ENCODE data around the gene KAT5.
"Not testable (repeated sequence)": the region's sequence is repeated elsewhere in the genome, so short reads cannot be mapped to it uniquely, and the experiment has no call there.

KAT5 gene

GRCh38 chr11:65710421-65710820 lies 1.6 kb upstream of the KAT5 start:
- DNase-seq = no peak

DNA sequence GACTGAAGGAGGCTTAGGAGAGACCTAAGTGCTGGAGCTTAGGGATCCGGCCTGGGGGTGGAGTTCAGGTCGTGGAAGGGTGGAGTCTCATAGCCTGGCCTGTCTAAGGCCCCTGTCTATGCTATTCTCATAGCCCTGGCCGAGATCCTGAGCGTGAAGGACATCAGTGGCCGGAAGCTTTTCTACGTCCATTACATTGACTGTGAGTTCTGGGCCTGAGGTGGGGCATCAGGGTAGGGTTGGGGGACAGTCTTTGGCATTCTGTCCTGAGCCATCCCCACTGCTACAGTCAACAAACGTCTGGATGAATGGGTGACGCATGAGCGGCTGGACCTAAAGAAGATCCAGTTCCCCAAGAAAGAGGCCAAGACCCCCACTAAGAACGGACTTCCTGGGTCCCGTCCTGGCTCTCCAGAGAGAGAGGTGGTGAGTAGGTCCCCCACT lies 603 bp downstream of the KAT5 start:
- no peak for DNase-seq

DNA sequence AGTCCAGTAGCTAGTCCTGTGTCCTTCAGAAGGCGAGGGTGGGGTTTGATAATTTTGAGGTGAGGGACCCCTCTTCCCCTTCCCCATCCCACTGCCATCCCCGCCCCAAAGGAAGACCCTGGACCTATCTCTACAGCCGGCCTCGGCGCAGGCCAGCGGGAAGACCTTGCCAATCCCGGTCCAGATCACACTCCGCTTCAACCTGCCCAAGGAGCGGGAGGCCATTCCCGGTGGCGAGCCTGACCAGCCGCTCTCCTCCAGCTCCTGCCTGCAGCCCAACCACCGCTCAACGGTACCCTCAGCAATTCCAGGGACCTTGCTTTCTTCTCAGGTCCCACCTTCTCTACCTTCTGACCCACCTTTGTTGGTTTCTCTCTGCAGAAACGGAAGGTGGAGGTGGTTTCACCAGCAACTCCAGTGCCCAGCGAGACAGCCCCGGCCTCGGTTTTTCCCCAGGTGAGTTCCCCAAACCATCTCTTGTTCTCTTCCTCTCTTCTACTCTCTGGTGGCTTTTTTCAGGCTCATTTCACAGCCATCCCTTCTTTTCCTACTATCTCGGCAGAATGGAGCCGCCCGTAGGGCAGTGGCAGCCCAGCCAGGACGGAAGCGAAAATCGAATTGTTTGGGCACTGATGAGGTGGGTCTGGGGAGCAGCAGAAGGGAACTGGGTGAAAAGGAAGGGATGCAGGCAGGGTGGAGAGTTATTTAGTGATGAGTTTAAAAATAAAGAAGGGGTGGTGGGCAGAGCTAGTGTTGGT lies 1.3 kb downstream of the KAT5 start:
- no peak for DNase-seq

DNA sequence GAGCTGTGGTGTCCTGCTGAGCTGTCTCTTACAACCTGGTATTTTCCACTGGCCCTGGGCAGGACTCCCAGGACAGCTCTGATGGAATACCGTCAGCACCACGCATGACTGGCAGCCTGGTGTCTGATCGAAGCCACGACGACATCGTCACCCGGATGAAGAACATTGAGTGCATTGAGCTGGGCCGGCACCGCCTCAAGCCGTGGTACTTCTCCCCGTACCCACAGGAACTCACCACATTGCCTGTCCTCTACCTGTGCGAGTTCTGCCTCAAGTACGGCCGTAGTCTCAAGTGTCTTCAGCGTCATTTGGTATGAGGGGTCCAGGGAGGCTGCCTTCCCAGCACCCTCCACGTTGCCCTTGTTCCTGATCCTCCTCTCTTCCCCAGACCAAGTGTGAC lies 2.4 kb downstream of the KAT5 start:
- no peak for DNase-seq

DNA sequence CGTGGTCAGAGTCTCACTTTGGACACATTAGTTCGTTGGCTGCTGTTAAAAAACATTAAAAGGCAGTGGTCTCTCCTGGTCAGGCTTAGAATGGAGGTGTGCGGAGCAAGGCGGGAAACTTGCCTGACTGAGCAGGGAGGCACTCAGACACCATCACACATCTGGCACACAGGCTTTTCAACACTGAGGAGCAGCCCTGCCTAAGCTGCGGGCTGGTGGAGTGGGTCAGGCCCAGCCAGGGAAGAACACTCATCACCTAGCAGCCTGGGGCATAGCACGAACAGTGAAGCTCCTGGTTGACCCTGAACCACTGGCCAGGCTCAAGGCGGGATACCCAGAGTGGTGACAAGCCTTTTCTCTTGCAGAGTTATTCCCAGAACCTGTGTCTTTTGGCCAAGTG lies 4.2 kb downstream of the KAT5 start:
- DNase-seq = no peak

- DNase-seq = no peak
These were observed 4.8 kb downstream of the KAT5 start for GRCh38 chr11:65716774-65717405.

GRCh38 chr11:65717906-65718305 lies 5.9 kb downstream of the KAT5 start:
- no peak for DNase-seq

- no peak for DNase-seq
These were observed 6.5 kb downstream of the KAT5 start for GRCh38 chr11:65718531-65718930.

DNA sequence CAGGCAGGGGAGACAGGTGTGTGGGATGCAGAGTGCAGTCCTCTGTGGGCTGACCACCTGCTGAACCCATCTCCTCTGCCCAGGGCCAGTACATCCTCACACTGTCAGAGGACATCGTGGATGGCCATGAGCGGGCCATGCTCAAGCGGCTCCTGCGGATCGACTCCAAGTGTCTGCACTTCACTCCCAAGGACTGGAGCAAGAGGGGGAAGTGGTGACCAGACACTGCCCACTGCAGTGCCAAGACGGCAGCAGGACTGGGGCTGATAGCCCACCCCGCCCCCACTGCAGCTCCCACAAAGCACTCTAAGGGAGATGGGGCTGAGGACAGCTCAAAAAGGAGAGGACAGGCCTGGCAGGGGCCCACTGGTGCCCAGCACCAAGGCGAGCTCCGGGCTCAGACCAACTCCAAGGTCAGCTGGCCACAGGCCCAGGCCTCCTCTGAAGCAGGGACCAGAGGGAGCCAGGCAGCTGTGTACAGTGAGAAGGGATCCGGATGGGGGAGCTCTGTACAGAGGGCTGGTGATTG lies 7.0 kb downstream of the KAT5 start:
- DNase-seq = no peak

DNA sequence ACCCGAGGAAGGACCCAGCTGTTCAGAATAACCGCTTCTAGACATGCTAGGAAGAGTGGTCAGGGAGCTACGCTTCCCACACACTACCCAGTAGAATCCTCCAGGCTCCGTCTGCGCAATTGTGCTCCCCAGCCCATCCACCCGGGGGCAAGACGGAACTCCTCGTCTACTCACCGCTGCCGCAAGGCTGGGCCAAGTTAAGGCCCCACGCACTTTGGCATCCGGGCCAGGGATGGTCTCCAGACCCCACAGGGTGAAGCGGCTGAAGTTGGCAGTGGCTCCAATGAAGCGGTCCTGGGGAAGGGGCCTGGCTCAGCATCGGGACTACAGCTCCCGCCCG lies 7.8 kb downstream of the KAT5 start:
- DNase-seq = peak in 1 of 2 donors; percentile 27

DNA sequence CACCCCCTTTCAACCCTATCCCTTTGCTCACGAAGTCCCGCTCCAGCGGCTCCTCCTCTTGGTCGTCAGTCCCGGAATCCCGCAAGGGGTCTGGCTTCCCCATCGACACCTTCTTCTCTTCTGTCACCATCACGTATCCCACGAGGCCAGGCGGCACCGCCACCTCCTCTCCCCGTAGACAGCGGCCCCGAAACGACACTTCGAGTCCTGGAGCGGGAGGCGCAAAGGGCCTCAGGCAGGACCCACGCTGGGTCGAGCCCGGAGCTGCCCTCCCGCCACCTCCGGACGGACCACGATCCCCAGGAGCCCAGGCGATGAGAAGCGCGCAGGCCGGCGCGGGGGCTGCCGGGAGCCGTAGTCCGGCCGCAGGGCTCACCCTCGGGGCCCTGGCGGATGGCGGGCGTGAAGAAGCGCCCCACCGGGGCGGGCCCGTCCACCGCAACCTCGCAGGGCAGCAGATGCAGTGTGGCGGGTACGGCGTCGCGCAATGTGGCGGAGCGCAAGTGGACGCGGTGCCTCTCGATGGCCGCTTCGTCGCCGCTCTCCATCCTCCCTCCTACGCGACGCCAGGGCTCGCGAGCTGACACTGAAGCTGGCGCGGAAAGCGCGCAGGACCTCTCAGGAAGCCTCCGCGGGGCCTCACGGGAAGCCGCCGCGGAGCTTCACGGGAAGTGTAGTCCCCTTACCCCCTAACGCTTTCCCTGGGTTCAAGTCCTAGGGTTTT lies 8.3 kb downstream of the KAT5 start, which contains the start of gene RNASEH2C:
TSS of gene RNASEH2C (minus strand) at position 588 of the 724 bp plus-strand sequence. CDS start at position 548, 40 bp downstream.
- peak; percentile 75 to 78 for DNase-seq

DNA sequence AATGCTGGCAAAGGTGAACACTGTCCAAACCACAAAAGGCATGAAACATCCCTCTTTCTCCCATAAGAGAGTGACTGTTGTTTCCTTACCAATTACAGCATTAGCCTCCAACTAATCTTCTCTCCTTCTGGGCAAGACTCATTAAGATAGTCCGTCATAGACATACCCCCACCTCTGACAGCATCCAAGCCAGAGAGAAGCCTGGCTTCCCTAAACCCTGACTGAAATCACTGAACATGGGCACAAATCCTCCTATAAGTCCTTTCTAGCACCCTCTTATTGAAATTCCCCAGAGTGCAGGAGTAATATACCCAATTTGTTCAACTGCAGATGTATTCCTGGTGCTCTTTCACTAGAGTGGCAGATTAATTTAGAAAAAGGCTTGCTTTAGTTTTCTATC lies 10.2 kb downstream of the KAT5 start:
- DNase-seq = no peak

DNA sequence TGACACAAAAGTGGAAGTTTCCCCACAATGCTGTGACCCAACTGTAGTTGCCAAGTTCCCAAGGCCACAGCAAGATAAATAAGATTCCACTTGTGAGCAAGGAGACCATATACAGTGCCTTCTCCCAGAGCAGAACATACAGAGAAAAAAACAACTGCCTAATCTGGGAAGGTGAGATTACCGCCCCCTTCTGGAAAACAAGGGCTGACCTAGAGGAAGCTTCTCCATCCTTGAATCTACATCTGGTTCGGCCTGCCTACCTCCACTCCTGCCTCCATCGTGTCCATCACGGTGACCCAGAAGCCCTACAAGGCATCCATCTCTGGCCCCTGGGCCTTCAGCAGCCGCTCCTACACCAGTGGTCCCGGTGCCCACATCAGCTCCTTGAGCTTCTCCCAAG lies 14.6 kb downstream of the KAT5 start:
- DNase-seq = no peak

- no peak for DNase-seq
These were observed 15.8 kb downstream of the KAT5 start for GRCh38 chr11:65727865-65728264.

DNA sequence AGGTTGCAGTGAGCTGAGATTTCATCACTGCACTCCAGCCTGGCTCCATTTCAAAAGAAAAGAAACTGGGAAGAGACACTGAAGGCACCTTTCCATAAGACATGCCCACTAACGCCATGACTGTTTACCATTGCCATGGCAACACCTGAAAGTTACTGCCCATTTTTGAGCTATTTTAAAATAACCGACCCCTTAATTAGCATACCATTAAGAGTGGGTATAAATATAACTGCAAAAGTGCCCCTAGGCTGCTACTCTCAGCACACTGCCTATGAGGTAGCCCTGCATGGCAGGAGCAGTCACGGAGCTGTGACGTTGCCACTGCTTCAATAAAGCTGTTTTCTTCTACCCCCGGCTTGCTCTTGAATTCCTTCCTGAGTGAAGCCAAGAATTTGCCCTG lies 18.4 kb downstream of the KAT5 start:
- no peak for DNase-seq

- DNase-seq = not testable (repeated sequence)
These were observed 23.1 kb downstream of the KAT5 start for GRCh38 chr11:65735111-65735510.

GRCh38 chr11:65736810-65737209 lies 24.8 kb downstream of the KAT5 start:
- DNase-seq = no peak

- no peak for DNase-seq
These were observed 27.0 kb downstream of the KAT5 start for GRCh38 chr11:65739022-65739421.

DNA sequence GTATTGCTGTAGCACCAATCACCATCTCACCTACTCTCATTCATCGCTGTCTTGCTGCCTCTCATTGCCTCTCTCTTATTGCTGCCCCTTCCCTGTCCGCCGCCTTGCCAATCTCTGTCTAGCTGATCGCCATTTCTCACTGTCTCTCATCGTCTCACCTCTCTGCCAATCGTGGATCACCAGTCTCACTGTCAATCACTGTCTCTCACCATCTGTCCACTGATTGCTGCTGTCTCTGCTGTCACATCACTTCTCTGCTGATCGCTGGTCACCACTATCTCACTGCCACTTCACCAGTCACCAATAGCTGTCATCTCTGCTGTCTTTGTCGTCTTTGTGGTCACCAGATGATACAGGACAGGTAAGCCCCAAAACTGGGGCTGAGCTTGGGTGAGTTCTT lies 29.1 kb downstream of the KAT5 start:
- no peak for DNase-seq

DNA sequence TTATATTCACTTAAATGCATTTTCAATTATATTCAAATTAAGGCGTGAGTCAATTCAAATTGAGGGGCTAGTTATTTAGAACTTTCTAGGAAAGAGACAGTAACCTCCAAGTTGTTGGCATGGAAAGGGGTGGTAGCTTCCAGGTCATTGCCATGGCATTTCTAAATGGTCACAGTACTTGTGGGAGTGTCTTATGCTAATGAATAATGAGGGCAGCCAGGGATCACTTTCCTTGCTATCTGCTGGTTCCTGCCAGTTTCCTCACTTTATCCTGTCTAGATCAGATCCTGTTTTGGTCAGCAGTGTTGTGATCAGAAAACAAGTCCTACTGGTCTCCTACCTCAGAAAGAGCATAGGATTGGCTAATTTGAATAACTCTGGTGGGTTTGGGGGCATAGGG lies 30.3 kb downstream of the KAT5 start:
- DNase-seq = no peak

DNA sequence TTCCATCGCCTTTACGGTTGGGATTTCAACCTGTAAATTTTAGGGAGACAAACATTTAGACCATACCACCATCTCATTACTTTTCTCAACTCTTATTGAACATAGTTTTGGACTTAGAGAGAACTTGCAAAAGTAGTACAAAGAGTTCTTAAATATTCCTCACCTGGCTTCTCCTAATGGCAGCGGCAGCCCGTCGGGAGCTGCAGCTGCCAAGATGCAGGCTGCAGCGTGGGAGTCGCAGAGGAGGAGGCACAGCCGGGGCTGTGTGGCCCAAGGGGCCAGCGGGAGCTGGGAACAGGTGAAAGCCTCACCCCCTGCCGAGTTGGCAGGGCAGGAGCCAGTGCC lies 31.6 kb downstream of the KAT5 start:
- DNase-seq = no peak

GRCh38 chr11:65744026-65744698 lies 32.1 kb downstream of the KAT5 start:
- DNase-seq = peak in 1 of 2 donors; percentile 9

DNA sequence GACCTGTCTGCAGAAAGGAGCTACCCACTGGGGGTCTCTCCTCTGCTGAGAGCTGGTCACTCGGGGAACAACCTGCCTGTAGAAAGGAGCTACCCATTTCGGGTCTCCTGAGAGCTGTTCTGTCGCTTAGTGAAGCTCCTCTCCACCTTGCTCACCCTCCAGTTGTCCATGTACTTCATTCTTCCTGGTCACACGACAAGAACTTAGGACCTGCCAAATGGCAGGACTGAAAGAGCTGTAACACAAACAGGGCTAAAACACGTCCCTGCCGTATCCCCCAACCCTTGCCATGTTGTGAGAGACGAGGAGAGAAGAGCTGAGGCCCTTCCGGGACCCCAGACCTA lies 32.6 kb downstream of the KAT5 start:
- DNase-seq = no peak
